ENCODE measurements around the gene SLC30A2.
"Not testable (repeated sequence)": the region's sequence is repeated elsewhere in the genome, so short reads cannot be mapped to it uniquely, and the experiment has no call there.

The SLC30A2 gene, protein sequence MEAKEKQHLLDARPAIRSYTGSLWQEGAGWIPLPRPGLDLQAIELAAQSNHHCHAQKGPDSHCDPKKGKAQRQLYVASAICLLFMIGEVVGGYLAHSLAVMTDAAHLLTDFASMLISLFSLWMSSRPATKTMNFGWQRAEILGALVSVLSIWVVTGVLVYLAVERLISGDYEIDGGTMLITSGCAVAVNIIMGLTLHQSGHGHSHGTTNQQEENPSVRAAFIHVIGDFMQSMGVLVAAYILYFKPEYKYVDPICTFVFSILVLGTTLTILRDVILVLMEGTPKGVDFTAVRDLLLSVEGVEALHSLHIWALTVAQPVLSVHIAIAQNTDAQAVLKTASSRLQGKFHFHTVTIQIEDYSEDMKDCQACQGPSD

DNA sequence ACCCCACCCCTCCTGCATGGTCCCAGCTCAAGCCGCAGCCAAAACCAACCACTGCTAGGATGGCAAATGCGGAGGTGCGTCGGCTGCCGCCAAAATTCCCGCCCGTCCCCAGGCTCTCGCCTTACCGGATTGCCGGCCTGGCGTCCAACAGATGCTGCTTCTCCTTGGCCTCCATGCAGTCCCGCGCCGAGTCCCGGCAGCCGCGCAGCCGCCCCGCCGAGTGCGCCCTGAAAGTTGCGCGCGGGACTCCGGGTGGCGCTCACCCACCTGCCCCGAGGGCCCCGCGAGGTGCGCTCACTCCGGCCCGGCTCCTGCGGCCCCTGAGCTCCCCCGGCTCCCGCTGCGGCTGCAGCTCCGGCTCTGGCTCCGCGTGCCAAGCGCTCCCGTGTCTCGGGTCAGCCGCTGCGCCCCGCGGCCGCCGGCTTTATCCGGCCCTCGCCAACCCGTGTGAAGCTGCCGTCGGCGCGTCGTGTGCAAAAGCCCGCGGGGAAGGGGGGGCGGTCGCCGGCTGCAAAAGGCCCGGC lies at the start of gene SLC30A2:
TSS of gene SLC30A2 (minus strand) at position 397 of the 524 bp plus-strand sequence. CDS start at position 175, 222 bp downstream.
- Histone ChIP-seq H3K27ac (peak within 1 kb of the TSS in 1 of 21 experiments; percentile 5), H3K4me3 (peak within 1 kb of the TSS in 4 of 7 experiments; percentile 1 to 19 (median 10))

DNA sequence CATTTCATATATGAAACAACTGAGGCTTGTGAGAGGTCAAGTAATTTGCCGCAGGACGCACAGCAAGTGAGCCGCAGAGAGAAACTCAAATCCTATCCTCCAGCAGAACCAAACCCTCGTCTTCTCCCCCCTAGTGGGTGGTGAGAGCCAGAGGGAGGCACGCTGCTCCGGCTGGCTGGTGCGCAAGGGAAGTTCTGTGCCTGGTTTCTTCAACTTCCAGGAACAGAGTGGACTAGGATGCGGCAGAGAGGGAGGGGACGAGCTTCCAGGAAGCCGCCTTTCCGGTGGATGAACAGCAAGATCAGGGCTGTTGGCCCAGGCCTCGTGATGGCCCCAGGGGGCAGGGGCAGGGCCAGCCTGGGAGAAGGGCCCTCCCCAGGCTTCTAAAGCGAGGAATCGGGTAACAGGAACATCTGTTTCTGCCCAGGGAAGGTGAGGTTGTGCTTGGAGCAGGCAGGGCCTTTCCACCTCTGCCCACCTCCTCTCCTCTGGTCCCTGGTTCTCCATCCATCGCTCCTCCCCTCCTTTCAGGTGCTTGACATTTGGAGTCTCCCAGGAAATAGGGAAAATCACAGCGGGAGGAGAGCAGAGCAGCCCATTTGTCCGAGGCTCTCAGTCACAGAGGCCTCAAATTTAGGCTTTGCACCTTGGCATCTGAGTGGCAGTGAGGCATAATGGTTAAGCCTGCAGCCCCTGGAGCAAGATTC lies 48.9 kb upstream of the SLC30A2 start:
- Histone ChIP-seq H3K4me3 (no peak overlapping the region), H3K27ac (peak overlapping the region in 4 of 21 experiments; percentile 28 to 62 (median 48))

DNA sequence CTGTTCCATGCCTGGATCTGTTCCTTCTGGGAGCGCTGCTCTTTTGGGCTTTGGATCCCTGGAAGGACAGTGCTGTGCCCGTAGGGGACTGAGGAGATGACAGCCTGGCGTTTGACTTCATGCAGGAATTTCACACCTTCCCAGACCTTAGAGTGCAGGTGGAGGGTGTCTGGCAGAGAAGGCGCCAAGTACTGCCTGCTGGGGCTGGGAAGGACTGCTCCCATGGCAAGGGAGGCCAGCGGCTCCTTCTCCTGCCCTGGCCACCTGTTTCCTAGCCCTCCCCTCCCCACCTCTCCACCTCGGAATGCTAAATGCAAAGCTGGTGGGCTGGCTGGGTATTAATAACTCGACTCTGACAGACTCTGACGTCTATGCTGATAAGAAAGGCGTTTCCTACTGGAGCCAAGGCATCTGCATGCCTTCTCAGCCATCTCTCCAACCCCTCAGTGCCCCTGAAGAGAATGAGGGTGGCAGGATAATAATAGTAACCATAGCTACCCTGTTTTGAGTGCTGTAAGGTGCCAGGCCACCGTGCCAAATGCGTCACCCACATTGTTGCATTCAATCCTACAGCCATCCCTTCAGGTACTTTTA lies 48.3 kb upstream of the SLC30A2 start:
- no peak overlapping the region for H3K4me3 ChIP-seq

DNA sequence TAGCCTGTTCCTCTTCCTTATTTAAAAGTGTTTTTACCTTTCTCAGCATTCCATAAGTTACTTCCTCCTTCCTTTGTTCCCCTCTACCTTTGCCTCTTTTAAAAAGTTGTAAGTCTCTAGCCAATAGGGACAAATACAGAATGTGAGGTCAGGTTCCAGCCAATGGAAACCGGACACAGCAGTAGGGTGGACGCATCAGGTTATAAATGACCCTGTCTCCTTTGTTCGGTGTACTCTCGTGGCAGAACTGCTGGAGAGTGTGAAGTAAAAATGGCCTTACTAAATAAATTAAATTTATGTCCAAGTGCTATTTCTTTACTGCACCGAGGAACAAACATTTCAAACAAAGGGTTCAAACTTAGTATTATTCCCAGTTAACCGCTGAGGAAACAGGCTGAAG lies 47.7 kb upstream of the SLC30A2 start:
- not testable (repeated sequence) for H3K4me3 ChIP-seq, H3K27ac ChIP-seq

More for the DNA sequence above, 48.3 kb upstream of the SLC30A2 start:
- H3K27ac ChIP-seq, result peak overlapping the region in 3 of 21 experiments; percentile 28 to 58 (median 38)

DNA sequence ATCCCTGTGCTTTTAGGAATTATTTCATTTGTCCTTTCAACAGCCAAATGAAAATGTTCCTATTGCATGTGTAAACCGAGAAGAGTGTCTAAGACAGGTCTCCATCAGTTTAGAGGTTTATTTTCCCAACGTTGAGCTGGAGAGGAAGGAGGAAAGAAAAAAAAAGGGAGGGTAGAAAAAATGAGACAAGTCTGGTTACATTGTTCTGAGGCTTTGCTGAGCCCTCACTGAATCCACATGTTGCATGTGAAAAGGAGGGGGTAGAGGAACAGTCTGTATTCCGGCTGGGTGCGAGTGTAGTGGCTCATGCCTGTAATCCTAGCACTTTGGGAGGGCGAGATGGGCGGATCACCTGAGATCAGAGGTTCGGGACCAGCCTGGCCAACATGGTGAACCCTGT lies 46.5 kb upstream of the SLC30A2 start:
- Histone ChIP-seq H3K27ac (no peak overlapping the region), H3K4me3 (no peak overlapping the region)

DNA sequence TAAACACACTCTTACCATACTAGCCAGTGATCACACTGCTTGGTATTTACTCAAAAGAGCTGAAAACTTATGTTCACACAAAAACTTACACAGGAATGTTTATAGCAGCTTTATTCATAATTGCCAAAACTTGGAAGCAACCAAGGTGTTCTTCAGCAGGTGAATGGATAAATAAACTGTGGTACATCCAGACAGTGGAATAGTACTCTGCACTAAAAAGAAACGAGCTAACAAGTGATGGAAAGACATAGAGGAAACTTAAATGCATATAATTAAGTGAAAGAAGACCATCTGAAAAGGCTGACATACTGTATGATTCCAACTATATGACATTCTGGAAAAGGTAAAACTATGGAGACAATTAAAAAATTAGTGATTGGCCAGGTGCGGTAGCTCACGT lies 45.0 kb upstream of the SLC30A2 start:
- Histone ChIP-seq H3K4me3 (no peak overlapping the region), H3K27ac (no peak overlapping the region)

DNA sequence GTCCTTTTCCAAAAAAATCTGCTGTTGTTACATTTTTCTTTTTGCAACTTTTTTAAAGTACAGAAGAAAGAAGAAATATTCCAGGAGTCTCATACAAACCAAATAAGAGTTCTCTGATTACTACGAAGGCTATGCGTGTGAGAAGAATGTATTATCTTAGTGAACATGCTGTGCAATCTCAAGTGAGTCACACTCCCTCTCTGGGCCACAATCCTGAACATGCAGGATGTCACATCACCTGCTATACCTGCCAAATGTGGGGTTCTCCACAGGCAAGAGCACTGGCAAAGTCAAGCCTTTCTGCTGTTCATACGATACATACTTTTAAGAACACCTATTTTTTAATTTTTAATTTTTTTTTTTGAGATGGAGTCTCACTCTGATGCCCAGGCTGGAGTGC lies 43.2 kb upstream of the SLC30A2 start:
- no peak overlapping the region for H3K27ac ChIP-seq

DNA sequence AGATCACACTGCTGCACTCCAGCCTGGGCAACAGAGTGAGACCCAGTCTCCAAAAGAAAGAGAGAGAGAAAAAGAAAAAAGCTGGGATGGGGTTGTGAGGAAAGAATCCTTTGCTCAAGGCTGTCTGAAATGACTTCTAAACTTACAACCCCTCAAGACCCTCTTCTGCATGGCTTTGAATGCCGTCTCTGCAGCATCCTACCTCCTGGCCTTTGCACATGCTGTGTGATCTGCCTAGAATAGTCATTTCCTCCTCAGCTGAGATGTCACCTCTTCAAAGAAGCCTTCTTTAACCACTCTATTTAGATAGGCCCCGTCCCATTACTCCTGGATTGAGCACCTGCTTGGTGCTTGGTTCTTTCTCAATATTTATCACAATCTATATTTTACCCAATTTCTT lies 38.9 kb upstream of the SLC30A2 start:
- Histone ChIP-seq H3K4me3 (no peak overlapping the region), H3K27ac (no peak overlapping the region)

More for the DNA sequence above, 43.2 kb upstream of the SLC30A2 start:
- H3K4me3 ChIP-seq, result no peak overlapping the region

DNA sequence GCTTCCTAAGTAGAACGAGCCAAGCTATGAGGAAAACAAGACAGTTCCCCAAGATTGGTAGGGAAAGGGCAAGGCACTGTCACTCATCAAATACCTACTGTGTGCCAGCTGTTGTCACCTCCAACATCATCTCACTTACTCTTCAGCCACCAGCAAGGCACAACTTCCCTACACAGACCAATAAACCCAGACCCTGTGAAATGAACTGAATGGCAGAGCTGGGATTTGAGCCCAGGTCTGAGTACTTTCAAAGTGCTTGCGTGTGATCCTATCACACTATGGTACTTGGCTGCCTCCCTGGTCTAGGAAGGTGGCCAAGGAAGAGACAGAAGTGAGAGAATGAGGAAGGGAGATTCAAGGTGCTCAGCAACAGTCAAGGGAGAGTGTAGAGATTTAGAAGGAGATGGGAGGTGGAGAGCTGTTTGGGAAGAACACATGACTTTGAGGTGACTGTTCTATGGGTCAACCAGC lies 38.2 kb upstream of the SLC30A2 start:
- no peak overlapping the region for H3K27ac ChIP-seq
- H3K4me3 ChIP-seq, result no peak overlapping the region

DNA sequence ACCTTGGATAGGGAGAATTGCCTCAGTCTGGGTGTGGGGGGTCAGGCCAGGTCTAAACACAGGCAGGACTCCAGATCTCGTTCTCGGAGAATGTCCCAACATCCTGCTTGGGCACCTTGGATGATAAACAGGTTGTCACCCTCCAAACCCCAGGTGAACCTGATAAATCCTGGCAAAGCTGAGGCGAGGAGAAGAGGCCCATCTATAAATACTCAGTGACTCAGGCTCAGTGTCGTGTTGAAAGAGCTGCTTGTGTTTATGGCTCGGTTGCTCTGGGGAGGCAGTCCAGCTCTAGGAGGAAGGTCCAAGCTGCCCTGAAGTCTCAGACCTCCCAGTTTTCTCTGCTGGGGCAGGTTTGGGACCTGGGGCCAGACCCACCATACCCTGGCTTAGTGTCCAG lies 37.3 kb upstream of the SLC30A2 start:
- Histone ChIP-seq H3K4me3 (no peak overlapping the region), H3K27ac (no peak overlapping the region)

DNA sequence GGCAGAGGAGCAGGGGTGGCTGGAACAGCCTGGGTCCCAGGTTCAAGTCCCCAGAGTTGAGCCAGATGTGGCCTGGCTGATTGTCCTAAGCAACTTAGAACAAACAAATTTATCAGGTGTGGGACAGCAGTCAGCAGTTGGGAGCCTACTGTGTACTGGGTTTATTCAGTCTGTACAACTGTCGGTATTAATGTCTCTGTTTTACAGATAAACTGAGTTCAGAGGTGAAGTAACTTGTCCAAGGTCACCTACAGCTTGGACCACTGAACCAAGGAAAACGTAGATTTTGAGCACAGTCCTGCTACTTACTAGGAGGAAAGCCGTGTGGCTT lies 36.1 kb upstream of the SLC30A2 start:
- H3K27ac ChIP-seq, result no peak overlapping the region

DNA sequence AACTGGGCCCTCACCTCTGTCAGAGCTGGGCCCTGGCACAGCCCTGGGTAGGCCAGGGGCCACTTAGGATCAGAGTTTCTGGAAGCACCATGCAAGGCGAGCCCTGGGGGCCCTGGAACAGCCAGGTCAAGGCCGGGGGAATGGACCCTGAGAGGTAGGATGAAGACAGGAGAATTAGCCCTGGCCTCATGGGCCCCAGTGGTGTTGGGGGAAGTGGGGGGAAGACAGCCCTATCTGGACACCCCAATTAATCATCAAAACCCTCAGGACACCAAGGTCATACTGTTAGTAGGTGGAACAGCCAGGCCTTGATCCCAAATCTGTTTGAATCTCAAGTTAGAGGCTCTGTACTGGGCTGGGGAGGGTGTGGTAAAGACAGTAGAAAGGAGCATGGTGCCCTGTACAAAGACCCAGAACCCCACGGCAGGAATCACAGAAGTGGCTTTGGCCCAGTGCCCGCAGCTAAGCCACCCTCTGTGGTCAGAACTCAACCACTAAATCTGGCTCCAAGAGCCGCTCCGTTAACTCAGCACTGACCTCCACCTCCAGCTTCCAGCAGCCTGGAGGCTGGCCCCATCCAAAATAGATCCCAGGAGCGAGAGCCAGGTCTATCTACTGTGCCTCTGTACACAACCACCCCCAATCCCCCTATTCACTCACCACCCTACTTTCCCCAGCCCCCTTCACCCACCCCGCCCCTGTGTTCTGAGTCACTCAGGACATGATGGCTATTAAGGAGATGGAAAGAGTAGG lies 35.5 kb upstream of the SLC30A2 start:
- Histone ChIP-seq H3K27ac (no peak overlapping the region), H3K4me3 (no peak overlapping the region)

More for the DNA sequence above, 36.1 kb upstream of the SLC30A2 start:
- no peak overlapping the region for H3K4me3 ChIP-seq

DNA sequence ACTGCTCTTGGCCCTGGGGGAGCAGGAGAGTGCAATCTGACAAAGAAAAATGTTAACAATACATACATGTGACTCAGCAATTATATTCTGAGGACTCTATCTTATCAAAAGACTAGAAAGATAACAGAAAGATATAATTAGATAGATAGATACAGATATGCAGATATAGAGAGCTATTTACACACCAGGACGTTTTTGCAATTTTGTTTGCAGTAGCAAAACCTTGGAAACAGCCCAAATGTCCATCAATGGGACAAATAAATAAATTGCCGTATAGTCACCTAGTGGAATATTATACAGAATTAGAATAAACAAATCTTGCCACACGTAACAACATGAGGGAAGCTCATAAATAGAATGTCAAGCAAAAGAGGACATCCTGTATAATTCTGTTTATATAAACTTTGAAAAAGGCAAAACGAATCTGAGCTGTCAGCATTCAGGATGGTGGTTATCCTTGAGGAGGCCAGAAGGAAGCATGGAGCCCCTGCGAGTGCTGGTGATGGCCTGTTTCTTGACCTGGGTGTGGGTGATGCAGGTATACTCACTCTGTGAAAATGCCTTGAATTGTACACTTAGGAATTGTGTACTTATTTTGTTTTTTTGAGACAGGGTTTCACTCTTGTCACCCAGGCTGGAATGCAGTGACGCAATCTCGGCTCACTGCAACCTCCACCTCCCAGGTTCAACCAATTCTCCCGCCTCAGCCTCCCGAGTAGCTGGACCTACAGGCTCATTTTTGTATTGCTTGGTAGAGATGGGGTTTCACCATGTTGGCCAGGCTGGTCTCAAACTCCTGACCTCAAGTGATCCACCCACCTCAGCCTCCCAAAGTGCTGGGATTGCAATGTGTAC lies 34.3 kb upstream of the SLC30A2 start:
- Histone ChIP-seq H3K4me3 (no peak overlapping the region), H3K27ac (no peak overlapping the region)

DNA sequence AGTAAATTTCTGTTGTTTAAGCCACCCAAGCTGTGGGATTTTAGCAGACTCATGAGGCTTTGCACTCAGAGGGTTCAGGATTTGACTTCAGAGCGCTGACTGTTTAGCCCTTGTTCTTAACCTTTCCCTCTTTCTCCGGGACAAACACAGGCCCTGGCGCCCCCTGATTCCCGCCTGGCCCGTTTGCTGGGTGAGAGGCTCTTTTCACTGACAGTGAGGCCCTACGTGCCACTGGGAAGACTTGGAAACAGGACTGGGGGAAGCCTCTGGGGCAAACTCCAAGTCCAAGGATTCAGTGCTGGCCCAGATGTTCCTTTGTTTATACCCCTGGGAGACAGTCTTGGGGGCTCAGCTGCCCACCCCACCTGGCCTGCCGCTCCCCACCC lies 33.3 kb upstream of the SLC30A2 start:
- Histone ChIP-seq H3K27ac (no peak overlapping the region), H3K4me3 (no peak overlapping the region)

DNA sequence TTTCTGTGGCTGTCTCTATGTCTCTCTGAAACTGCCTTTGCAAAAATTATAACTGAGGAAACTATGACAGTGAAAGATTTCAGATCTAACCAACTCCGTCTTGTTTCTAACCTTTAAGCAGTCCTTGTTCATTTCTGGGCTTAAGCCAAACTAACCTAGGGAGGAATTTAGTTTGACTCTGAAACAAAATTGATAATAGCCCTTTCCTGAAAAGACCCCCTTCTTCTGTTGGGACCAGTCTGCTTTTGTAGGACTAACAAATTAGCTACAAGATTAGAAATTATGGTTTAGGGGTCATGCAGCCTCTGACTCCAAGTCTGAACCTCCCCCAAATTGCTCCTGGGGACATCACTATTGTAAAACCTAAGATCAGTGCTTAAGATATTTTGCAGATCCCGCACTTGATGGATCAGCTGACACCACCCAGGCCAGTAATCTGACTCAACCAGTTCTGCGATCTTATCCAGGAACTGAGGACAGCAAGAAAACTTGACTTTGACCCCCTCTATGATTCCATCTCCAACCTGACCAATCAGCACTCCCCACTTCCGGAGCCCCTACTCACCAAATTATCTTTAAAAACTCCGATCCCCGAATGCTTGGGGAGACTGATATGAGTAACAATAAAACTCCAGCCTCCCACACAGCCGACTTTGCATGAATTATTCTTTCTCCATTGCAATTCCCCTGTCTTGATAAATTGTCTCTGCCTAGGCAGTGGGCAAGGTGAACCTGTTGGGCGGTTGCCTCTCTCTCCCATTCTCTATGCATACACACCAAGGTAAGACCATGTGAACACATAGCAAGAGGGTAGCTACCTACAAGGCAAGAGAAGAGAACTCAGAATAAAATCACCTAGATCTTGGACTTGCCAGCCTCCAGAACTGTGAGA lies 32.6 kb upstream of the SLC30A2 start:
- H3K27ac ChIP-seq, result no peak overlapping the region
- no peak overlapping the region for H3K4me3 ChIP-seq

DNA sequence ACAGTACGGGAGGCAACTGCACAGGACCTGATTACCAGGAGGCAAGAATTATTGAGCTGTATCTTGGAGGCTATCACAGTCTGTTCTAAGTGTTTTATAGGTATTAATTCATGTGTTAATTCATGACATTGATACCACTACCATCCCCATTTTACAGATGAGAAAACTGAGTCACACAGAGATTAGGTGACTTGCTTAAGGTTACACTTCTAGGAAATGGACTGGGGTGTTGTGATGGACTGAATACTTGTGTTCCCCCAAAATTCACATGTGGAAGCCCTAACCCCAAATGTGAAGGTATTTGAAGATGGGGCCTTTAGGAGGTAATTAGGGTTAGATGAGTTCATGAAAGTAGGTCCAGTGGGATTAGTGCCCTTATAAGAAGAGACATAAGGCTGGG lies 31.6 kb upstream of the SLC30A2 start:
- no peak overlapping the region for H3K4me3 ChIP-seq
- H3K27ac ChIP-seq, result no peak overlapping the region

DNA sequence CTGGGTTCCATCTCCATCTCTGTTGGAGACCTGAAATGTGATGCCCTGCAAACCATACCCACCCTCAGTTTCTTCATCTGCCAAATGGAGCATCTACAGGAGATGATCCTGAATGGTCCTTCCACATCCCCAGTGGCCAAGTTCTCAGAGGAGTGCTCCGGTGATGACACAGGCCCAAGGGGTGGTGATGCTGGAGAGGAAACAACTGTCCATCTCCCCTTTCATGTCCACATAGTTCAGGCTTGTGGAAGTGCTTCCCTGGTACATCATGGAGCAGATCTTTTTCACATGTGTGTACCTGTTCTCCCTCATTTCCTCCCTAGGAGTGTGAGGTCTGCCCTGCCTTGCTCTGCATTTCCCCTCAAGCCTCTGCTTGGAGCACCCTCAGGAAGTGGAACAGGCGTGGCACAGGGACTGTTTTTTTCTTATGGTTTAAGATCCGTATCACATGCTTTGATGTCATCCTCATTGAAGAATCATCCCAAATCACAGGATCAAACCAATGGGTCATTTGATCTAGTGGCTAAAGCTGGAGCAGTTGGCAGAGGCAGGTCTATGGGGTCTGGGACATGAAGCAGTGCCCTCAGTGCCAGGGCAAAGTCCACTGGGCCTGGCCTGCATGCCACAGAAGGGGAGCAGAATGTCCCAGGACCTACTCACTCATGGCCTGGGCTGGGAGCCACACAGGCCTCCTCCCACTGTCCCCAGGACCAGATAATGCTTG lies 29.7 kb upstream of the SLC30A2 start:
- no peak overlapping the region for H3K27ac ChIP-seq
- H3K4me3 ChIP-seq, result no peak overlapping the region
